B cell (primary cell): Measurements from ENCODE around the gene CTNNB1. TPM values are rescaled to one million over a fixed set of nuclear protein-coding genes. Genes with fewer than 3 reads are reported as not detected.

ENCODE experiments used
- ATAC-seq: fragments of 200-7000 bp; cut with Tn5 transposase; one replicate; pipeline ENCODE4 v1.10.0; 2021; ENCODE audit warnings: low read depth, mild to moderate bottlenecking, moderate number of reproducible peaks, moderate library complexity
- CTCF ChIA-PET: fragments of 350-600 bp; sonication (Branson Sonifier 250); formaldehyde crosslinking; loops from one replicate; lab custom pipeline; 2021; ENCODE audit warnings: antibody characterized with exemption, inconsistent platforms; lab: Charles Lee
- POLR2A ChIA-PET: fragments of 350-600 bp; sonication (Branson Sonifier 250); formaldehyde crosslinking; loops from one replicate; lab custom pipeline; 2021; ENCODE audit warnings: antibody characterized with exemption; lab: Charles Lee
- DNase-seq: peaks from one replicate; pipeline ENCODE4 v3.0.0; 2013
- H2AFZ ChIP-seq: 2 replicates; pipeline ENCODE4 v1.6.1; 2012; ENCODE audit warnings: mild to moderate bottlenecking, low read depth, low read length; ENCODE audit not compliant: insufficient read depth, poor library complexity, severe bottlenecking
- H3K27ac ChIP-seq, 2 donors: 1 replicate in 1 of 2; 2 replicates in 1 of 2; pipeline ENCODE4 v1.5.1; 2012 to 2013; ENCODE audit warnings: low read length in 2 of 2, mild to moderate bottlenecking in 2 of 2, moderate library complexity in 1 of 2
- H3K27me3 ChIP-seq, 4 experiments: fragments of 200-600 bp in 1 of 4; sonication (generic) in 1 of 4; replicated peaks in 1 of 4; 1 replicate in 2 of 4; 2 replicates in 2 of 4; pipeline versions ENCODE4 v1.6.1 to v1.7.0; 2013 to 2016; ENCODE audit warnings: low read length in 3 of 4, mild to moderate bottlenecking in 2 of 4, mixed read lengths in 1 of 4, moderate library complexity in 1 of 4; ENCODE audit not compliant: insufficient read depth in 4 of 4, control insufficient read depth in 3 of 4; ENCODE audit errors: control extremely low read depth in 1 of 4
- H3K36me3 ChIP-seq, 2 experiments: replicated peaks in 1 of 2; 1 replicate in 1 of 2; 2 replicates in 1 of 2; pipeline versions ENCODE4 v1.6.1 to v1.7.1; 2013; ENCODE audit warnings: low read length in 1 of 2; ENCODE audit not compliant: insufficient read depth in 2 of 2, control insufficient read depth in 1 of 2; ENCODE audit errors: control extremely low read depth in 1 of 2, extremely low read depth in 1 of 2
- H3K4me1 ChIP-seq, 2 donors: fragments of 200-600 bp in 1 of 2; sonication (generic) in 1 of 2; 1 replicate in 1 of 2; 2 replicates in 1 of 2; pipeline versions ENCODE4 v1.5.1 to v1.6.1; 2013 to 2017; ENCODE audit warnings: low read length in 2 of 2; ENCODE audit not compliant: control insufficient read depth in 2 of 2, insufficient read depth in 2 of 2
- H3K4me2 ChIP-seq: replicated peaks from 2 replicates; pipeline ENCODE3; 2012; ENCODE audit warnings: mild to moderate bottlenecking, low read depth, low read length; ENCODE audit not compliant: poor library complexity, severe bottlenecking
- H3K4me3 ChIP-seq, 5 experiments: fragments of 200-600 bp in 1 of 5; sonication (generic) in 1 of 5; 1 replicate in 3 of 5; 2 replicates in 2 of 5; pipeline versions ENCODE4 v1.5.1 to v1.7.0; 2011 to 2016; ENCODE audit warnings: low read length in 4 of 5, mild to moderate bottlenecking in 4 of 5, low read depth in 2 of 5, control low read depth in 1 of 5, moderate library complexity in 1 of 5; ENCODE audit not compliant: insufficient read depth in 1 of 5; ENCODE audit errors: control extremely low read depth in 1 of 5, extremely low read depth in 1 of 5
- H3K79me2 ChIP-seq: fragments of 200-600 bp; sonication (generic); one replicate; pipeline ENCODE4 v1.6.0; 2016; ENCODE audit warnings: low read length; ENCODE audit not compliant: control insufficient read depth, insufficient read depth
- H3K9ac ChIP-seq: fragments of 200-600 bp; sonication (generic); 2 replicates; pipeline ENCODE4 v1.6.1; 2017; ENCODE audit warnings: mild to moderate bottlenecking, low read length, moderate library complexity
- H3K9me3 ChIP-seq, 3 donors: one replicate each; pipeline versions ENCODE4 v1.6.1 to v1.7.1; 2013; ENCODE audit warnings: low read length in 2 of 3; ENCODE audit not compliant: control insufficient read depth in 2 of 3, insufficient read depth in 1 of 3; ENCODE audit errors: control extremely low read depth in 1 of 3
- H4K20me1 ChIP-seq: 2 replicates; pipeline ENCODE4 v1.6.0; 2012; ENCODE audit warnings: mild to moderate bottlenecking, low read length; ENCODE audit not compliant: insufficient read depth, control insufficient read depth, poor library complexity, severe bottlenecking
- H3K27ac Mint-ChIP-seq: one replicate; pipeline ENCODE4 v1.8.0; 2021; ENCODE audit warnings: mixed read lengths
- H3K27me3 Mint-ChIP-seq: one replicate; pipeline ENCODE4 v1.8.0; 2021; ENCODE audit warnings: mixed read lengths
- H3K4me1 Mint-ChIP-seq: one replicate; pipeline ENCODE4 v1.8.0; 2021; ENCODE audit warnings: mixed read lengths
- H3K4me3 Mint-ChIP-seq: one replicate; pipeline ENCODE4 v1.8.0; 2021; ENCODE audit warnings: mixed read lengths
- H3K9me3 Mint-ChIP-seq: one replicate; pipeline ENCODE4 v1.8.0; 2022; ENCODE audit warnings: mixed read lengths; ENCODE audit not compliant: insufficient read depth
- EZH2 ChIP-seq: IDR thresholded peaks from 2 replicates; pipeline ENCODE4 v1.6.1; 2012; ENCODE audit warnings: borderline replicate concordance, low read depth, mild to moderate bottlenecking, moderate library complexity, low read length; ENCODE audit not compliant: insufficient read depth, poor library complexity, severe bottlenecking
- WGBS: methylation state at CpG from one replicate; pipeline ENCODE4 v1.1.5; 2013; ENCODE audit warnings: missing lambda C conversion rate; ENCODE audit not compliant: insufficient coverage; 5-methylcytosine and 5-hydroxymethylcytosine counted together
- intact Hi-C: fragments of 100-400 bp; cut with micrococcal nuclease; formaldehyde crosslinking; loops from one replicate; pipeline ENCODE4 v1.10.0; 2022
- polyA plus RNA-seq: library from polyadenylated mRNA; depleted of rRNA; stranded (reverse); fragments of >200 nt; gene quantifications from 2 replicates; pipeline ENCODE4 v1.2.3, GENCODE V29; 2012
- total RNA-seq, 2 donors: library from RNA; stranded (reverse); fragments of 120-200 nt in 1 of 2; gene quantifications; 1 replicate in 1 of 2; 2 replicates in 1 of 2; pipeline versions ENCODE4 v1.2.3 to v1.2.4, GENCODE V29; 2013 to 2022
- TF ChIP-seq, protein P1 (sequence below): fragments of 200-600 bp; IDR thresholded peaks from one replicate; pipeline ENCODE4 v1.8.0; 2022; ENCODE audit warnings: antibody characterized with exemption, mild to moderate bottlenecking

Gene CTNNB1
- total and polyA plus RNA-seq, 2 donors (not counting 1 experiment from before 2014, with no cell fraction given): 103 to 178 TPM

DNA sequence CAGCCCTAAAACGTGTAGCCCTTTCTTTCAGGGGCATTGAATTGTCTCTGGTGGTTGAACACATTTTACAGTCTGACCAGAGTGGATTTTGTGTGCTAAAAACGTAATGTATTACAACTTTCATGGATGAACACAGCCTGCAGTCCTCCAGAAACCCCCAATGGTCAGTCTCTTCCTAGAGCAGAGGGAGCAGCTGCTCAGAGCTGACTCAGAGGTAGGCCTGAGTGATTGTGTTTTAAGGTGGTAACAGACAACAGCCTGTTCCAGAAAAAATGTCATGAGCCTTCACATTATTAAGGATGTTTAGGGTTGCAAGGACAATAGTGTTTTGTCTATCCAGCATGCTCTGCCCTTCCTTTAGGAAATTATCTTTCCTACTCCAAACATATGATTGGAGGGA is 34.5 kb upstream of the CTNNB1 start:
- Histone ChIP-seq H3K9me3 (no peaks in the 10 kb centered on the region), H2AFZ (no peak overlapping the region), H3K27ac (no peak overlapping the region), H3K4me3 (no peak overlapping the region), H4K20me1 (no peaks in the 10 kb centered on the region), H3K9ac (no peak overlapping the region), H3K36me3 (no peaks in the 10 kb centered on the region), H3K4me1 (no peaks in the 10 kb centered on the region), H3K4me2 (no peak overlapping the region), H3K27me3 (no peaks in the 10 kb centered on the region), H3K79me2 (no peaks in the 10 kb centered on the region)
- peaks cover 19% of the 10 kb centered on the region for H3K27me3 Mint-ChIP-seq
- no peak overlapping the region for H3K27ac Mint-ChIP-seq
- no peak for ATAC-seq
- ChIA-PET CTCF (no interaction called here), POLR2A (no interaction called here)
- H3K4me3 Mint-ChIP-seq: no peak overlapping the region
- H3K4me1 Mint-ChIP-seq: no peaks in the 10 kb centered on the region
- no peak for DNase-seq
- intact Hi-C loops: no loop called here
- H3K9me3 Mint-ChIP-seq: no peaks in the 10 kb centered on the region
- 63% methylated on average over 2 of the region's 2 CpGs for WGBS
- no peak for TF ChIP-seq EZH2
- TF ChIP-seq, protein P1, sequence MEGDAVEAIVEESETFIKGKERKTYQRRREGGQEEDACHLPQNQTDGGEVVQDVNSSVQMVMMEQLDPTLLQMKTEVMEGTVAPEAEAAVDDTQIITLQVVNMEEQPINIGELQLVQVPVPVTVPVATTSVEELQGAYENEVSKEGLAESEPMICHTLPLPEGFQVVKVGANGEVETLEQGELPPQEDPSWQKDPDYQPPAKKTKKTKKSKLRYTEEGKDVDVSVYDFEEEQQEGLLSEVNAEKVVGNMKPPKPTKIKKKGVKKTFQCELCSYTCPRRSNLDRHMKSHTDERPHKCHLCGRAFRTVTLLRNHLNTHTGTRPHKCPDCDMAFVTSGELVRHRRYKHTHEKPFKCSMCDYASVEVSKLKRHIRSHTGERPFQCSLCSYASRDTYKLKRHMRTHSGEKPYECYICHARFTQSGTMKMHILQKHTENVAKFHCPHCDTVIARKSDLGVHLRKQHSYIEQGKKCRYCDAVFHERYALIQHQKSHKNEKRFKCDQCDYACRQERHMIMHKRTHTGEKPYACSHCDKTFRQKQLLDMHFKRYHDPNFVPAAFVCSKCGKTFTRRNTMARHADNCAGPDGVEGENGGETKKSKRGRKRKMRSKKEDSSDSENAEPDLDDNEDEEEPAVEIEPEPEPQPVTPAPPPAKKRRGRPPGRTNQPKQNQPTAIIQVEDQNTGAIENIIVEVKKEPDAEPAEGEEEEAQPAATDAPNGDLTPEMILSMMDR: no peak

DNA sequence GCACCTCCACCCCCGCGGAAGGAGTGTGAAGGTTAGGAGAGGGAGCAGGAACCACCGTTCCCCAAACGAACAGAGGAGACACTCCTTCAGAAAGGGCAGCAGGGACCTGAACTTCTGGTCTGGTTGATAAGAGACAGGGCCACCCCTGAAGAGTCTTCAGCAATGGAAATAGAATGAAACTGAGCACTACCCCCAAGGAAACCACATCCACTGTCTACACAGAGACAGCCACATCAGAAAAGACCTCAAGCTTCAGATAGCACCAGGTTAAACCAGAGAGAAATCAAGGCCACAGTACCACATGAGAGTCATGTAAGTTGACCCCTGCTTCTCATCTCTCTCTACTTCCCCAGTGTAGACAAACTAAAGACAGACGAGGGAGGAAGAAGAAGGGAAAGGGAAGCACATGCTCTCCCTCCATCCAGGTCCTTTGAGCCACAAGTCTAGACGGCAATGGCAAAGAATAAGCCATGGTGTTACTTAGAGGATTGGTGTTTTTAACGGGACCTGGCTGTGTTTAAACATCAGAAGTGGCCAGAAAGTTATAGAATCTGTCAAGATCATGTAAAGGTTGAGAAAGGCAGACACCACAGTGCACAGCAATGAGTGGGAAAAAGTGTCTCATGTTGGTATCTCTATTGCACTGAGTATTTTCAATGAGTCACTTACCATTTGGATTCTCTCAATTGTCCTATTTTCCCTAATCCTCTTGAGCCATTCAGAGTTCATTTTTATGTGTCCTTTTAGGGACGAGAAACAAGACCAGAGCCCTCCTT is 31.4 kb upstream of the CTNNB1 start:
- TF ChIP-seq, protein P1: no peak
- TF ChIP-seq EZH2: no peak
- DNase-seq: no peak
- POLR2A ChIA-PET: no interaction called here

More for the DNA sequence above, 31.4 kb upstream of the CTNNB1 start:
- Histone ChIP-seq H4K20me1 (no peaks in the 10 kb centered on the region), H3K4me3 (no peak overlapping the region), H3K4me1 (no peaks in the 10 kb centered on the region), H3K4me2 (no peak overlapping the region), H3K79me2 (no peaks in the 10 kb centered on the region), H3K27ac (no peak overlapping the region), H3K9me3 (no peaks in the 10 kb centered on the region), H2AFZ (no peak overlapping the region), H3K36me3 (no peaks in the 10 kb centered on the region), H3K27me3 (no peaks in the 10 kb centered on the region), H3K9ac (no peak overlapping the region)
- H3K4me3 Mint-ChIP-seq: no peak overlapping the region
- H3K9me3 Mint-ChIP-seq: no peaks in the 10 kb centered on the region
- ATAC-seq: no peak
- intact Hi-C loops: no loop called here
- H3K27ac Mint-ChIP-seq: no peak overlapping the region
- H3K27me3 Mint-ChIP-seq: peaks cover 32% of the 10 kb centered on the region
- H3K4me1 Mint-ChIP-seq: no peaks in the 10 kb centered on the region
- CTCF ChIA-PET: no interaction called here
- WGBS: 78% methylated on average over 8 of the region's 8 CpGs
